HG03469 (cell line): ENCODE results near the gene PTGER1.
A peak's percentile ranks its signal among the peaks of the same experiment; 100 is the strongest.

Source experiments
- ATAC-seq: cut with Tn5 transposase; IDR thresholded peaks from one replicate; pipeline ENCODE4 v1.9.1; 2021; ENCODE audit warnings: mild to moderate bottlenecking, moderate library complexity, moderate number of reproducible peaks; ENCODE audit not compliant: unreplicated experiment

PTGER1 gene

GRCh38 chr19:14443632-14444216 lies 31.4 kb downstream of the PTGER1 start:
- no peak for ATAC-seq

- no peak for ATAC-seq
Measured at GRCh38 chr19:14442891-14443631, 32.1 kb downstream of the PTGER1 start.

- no peak for ATAC-seq
Measured at GRCh38 chr19:14441041-14441938, 33.9 kb downstream of the PTGER1 start.

- ATAC-seq: peak; percentile 47
Measured at GRCh38 chr19:14440049-14440448, 35.1 kb downstream of the PTGER1 start.

GRCh38 chr19:14439014-14439413 lies 36.1 kb downstream of the PTGER1 start:
- no peak for ATAC-seq

- ATAC-seq: no peak
Measured at GRCh38 chr19:14437578-14438140, 37.5 kb downstream of the PTGER1 start.

GRCh38 chr19:14435320-14436050 lies 39.7 kb downstream of the PTGER1 start:
- ATAC-seq: no peak

- ATAC-seq: no peak
Measured at GRCh38 chr19:14434543-14435319, 40.4 kb downstream of the PTGER1 start.

GRCh38 chr19:14433554-14434501 lies 41.3 kb downstream of the PTGER1 start:
- ATAC-seq: no peak

- no peak for ATAC-seq
Measured at GRCh38 chr19:14432791-14433553, 42.2 kb downstream of the PTGER1 start, which contains the start of gene PKN1. Gene PKN1 (plus strand): TSS chr19:14433306. CDS start chr19:14433522, 216 bp downstream.

- ATAC-seq: no peak
Measured at GRCh38 chr19:14430712-14431111, 44.4 kb downstream of the PTGER1 start.

GRCh38 chr19:14428882-14429416 lies 46.2 kb downstream of the PTGER1 start:
- ATAC-seq: no peak

GRCh38 chr19:14427461-14427860 lies 47.7 kb downstream of the PTGER1 start:
- no peak for ATAC-seq

GRCh38 chr19:14425696-14426138 lies 49.4 kb downstream of the PTGER1 start:
- no peak for ATAC-seq
